Activated naive CD4-positive, alpha-beta T cell treated with anti-CD3 and anti-CD28 coated beads for 36 hours (primary cell): ENCODE data around the gene TPM3. TPM values are rescaled to one million over a fixed set of nuclear protein-coding genes. Genes with fewer than 3 reads are reported as not detected.
A peak's percentile ranks its signal among the peaks of the same experiment; 100 is the strongest.
"Not testable (repeated sequence)": the region's sequence is repeated elsewhere in the genome, so short reads cannot be mapped to it uniquely, and the experiment has no call there.

Experiments
- CTCF ChIA-PET: fragments of 350-600 bp; sonication (Branson Sonifier 250); formaldehyde crosslinking; loops from one replicate; lab custom pipeline; 2021; ENCODE audit warnings: antibody characterized with exemption; lab: Charles Lee
- DNase-seq: peaks from one replicate; pipeline ENCODE4 v3.0.0-alpha.2; 2020
- H3K27ac Mint-ChIP-seq: one replicate; pipeline ENCODE4 v1.8.0; 2021; ENCODE audit warnings: mild to moderate bottlenecking, mixed read lengths
- H3K27me3 Mint-ChIP-seq: one replicate; pipeline ENCODE4 v1.8.0; 2021; ENCODE audit warnings: low read depth, mixed read lengths
- H3K36me3 Mint-ChIP-seq: one replicate; pipeline ENCODE4 v1.8.0; 2021; ENCODE audit warnings: low read depth, mixed read lengths
- H3K4me1 Mint-ChIP-seq: one replicate; pipeline ENCODE4 v1.8.0; 2021; ENCODE audit warnings: low read depth, mixed read lengths
- H3K4me3 Mint-ChIP-seq: one replicate; pipeline ENCODE4 v1.8.0; 2021; ENCODE audit warnings: mild to moderate bottlenecking, moderate library complexity, mixed read lengths
- H3K9me3 Mint-ChIP-seq: one replicate; pipeline ENCODE4 v1.8.0; 2021; ENCODE audit warnings: mixed read lengths
- intact Hi-C: fragments of 100-400 bp; cut with micrococcal nuclease; formaldehyde crosslinking; loops from one replicate; pipeline ENCODE4 v1.15.1; 2023
- total RNA-seq, 2 experiments: library from RNA; stranded (reverse); gene quantifications; one replicate each; pipeline ENCODE4 v1.2.3, GENCODE V29; 2021

Gene TPM3
- total RNA-seq, 2 experiments from 2014 or later = 587 to 611 TPM

GRCh38 chr1:154221278-154222001 is 29.5 kb upstream of the TPM3 start:
- intact Hi-C loops = loop anchor here (1.0 to 2.0 kb wide), 3 partner anchors 259 to 550 kb away; partner anchors contain the start of gene SLC39A1
- peaks cover 60% of the 10 kb centered on the region for H3K36me3 Mint-ChIP-seq
- CTCF ChIA-PET = no interaction called here
- peaks cover 74% of the 10 kb centered on the region for H3K4me1 Mint-ChIP-seq
- H3K4me3 Mint-ChIP-seq = peak overlapping the region; percentile 96
- peaks cover 6% of the 10 kb centered on the region for H3K9me3 Mint-ChIP-seq
- H3K27me3 Mint-ChIP-seq = no peaks in the 10 kb centered on the region
- peak; percentile 73 for DNase-seq
- H3K27ac Mint-ChIP-seq = peak overlapping the region; percentile 97

DNA sequence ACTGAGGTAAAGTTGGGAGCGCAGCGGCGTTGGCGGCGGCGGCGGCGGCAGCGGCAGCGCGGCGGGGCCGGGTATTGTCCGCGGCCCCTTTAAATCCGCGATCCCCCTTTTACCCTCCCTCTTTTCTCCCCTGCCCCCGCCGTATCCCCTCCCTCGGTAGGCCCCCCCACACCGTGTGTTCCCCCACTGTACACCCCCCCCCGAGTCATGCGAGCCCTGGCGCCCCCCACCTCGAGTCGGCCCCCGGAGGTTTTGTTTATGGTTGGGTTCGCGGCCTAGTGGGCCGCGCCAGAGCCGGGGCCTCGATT is 29.0 kb upstream of the TPM3 start:
- Mint-ChIP-seq H3K4me1 (peaks cover 74% of the 10 kb centered on the region), H3K27ac (peak overlapping the region; percentile 98), H3K4me3 (peak overlapping the region; percentile 96), H3K36me3 (peaks cover 58% of the 10 kb centered on the region), H3K27me3 (no peaks in the 10 kb centered on the region), H3K9me3 (peaks cover 6% of the 10 kb centered on the region)
- intact Hi-C loops = loop anchor here (1.0 to 2.0 kb wide), 11 partner anchors 39 to 550 kb away; partner anchors contain the start of genes HAX1, RPS27 and SLC39A1
- no peak for DNase-seq
- CTCF ChIA-PET = interaction anchor here (0.6 to 1.0 kb wide), 3 partner anchors 11 to 338 kb away, joined by 3 read pairs; no protein-coding TSS in a partner anchor

DNA sequence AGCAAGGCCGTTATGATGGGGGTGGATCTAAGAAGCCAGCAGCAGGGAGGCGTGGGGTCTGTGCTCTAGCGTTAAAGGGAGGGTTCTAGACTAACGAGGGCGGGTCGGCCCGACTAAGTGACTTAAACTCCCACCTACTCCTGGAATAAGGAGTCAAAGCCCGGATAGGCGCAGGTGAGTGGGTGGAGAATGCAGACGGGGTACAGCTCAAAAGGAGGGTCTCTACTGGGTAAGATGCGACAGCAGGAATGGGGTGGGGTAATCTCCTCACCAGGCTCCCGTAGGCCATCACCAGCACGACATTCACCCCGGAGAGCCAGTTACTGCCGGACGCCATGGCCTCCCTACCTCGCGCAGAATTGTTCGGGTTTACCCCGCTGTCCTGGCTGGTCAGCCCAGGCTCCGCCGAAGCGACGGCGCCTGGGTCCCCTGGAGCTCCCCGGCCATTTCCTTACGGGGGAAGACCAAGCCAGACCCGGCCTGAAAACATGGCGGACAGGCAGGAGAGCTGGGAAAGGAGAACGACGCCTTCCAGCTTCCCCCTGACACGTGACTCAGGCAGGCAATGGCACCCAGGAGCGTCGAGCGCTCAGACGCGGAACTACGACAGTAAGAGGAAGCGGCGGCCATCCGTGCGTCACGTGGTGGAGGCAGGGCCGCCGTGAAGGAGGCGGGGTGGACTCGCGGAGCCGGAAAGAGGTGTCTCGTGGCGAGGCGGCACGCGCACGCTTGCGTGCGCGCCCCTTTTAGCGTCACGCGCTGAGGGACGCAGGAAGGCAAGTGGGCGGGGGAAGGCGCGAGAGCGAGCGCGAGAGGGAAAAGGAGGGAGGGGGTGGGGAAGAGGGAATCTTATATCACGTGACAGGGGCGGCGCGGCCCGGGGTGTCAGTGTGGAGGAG is 28.4 kb upstream of the TPM3 start, which contains the start of gene UBAP2L:
Gene UBAP2L (plus strand): TSS at position 885 of the 899 bp plus-strand sequence. CDS start 4,169 bp downstream, outside the sequence.
- CTCF ChIA-PET = interaction anchor here (0.6 to 1.0 kb wide), 6 partner anchors 10 to 515 kb away, joined by 3 to 4 read pairs (median 3); no protein-coding TSS in a partner anchor
- H3K27me3 Mint-ChIP-seq = no peaks in the 10 kb centered on the region
- intact Hi-C loops = loop anchor here (1.0 to 2.0 kb wide), 10 partner anchors 38 to 438 kb away; partner anchors contain the start of genes HAX1, RPS27 and SLC39A1
- H3K4me1 Mint-ChIP-seq = peaks cover 72% of the 10 kb centered on the region
- H3K27ac Mint-ChIP-seq = peak within 1 kb of the TSS; percentile 98
- peak; percentile 99 for DNase-seq
- peaks cover 55% of the 10 kb centered on the region for H3K36me3 Mint-ChIP-seq
- H3K4me3 Mint-ChIP-seq = peak within 1 kb of the TSS; percentile 96
- peaks cover 6% of the 10 kb centered on the region for H3K9me3 Mint-ChIP-seq

DNA sequence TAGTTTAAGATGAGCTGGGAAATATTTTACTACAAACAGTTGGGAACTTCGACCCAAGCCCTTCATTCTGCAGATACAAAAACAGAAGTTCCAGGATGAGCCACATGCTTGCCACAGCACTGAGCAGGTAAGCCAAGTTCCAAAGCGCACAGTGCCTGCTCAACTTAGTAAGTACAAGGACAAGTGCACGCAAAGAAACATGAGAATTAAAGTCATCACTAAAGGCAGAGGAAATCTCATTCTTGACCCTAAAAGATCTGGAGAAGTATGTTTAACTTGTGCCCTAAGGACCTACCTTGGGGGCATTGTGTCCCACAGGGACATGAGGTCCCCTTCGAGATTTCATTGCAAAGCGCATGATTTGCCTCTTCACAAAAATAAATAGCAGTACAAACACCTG is 27.6 kb upstream of the TPM3 start:
- H3K36me3 Mint-ChIP-seq = peaks cover 55% of the 10 kb centered on the region
- H3K9me3 Mint-ChIP-seq = peaks cover 6% of the 10 kb centered on the region
- peaks cover 67% of the 10 kb centered on the region for H3K4me1 Mint-ChIP-seq
- H3K27ac Mint-ChIP-seq = peak overlapping the region; percentile 98
- H3K27me3 Mint-ChIP-seq = no peaks in the 10 kb centered on the region
- peak overlapping the region; percentile 96 for H3K4me3 Mint-ChIP-seq
- no peak for DNase-seq
- intact Hi-C loops = no loop called here
- CTCF ChIA-PET = interaction anchor here (0.8 to 0.9 kb wide), 3 partner anchors 20 to 327 kb away, joined by 3 to 4 read pairs (median 3); no protein-coding TSS in a partner anchor

DNA sequence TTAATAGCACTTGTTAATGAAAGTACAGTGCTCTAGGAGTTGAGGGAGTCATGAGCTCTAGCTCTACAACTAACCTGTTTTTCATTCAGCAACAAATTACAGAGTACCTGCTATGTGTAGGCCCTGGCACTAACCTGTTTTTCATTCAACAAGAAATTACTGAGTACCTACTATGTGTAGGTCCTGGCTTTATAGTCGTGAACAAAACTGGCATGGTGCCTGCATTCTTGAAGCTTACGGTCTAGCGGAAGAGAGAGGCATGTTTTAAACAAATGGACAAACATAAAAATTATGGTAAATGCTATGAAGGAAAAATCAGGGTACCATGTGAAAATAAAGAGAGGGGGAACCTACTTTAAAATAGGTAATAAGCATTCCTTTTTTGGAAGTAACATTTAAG is 26.6 kb upstream of the TPM3 start:
- no peaks in the 10 kb centered on the region for H3K27me3 Mint-ChIP-seq
- peaks cover 66% of the 10 kb centered on the region for H3K4me1 Mint-ChIP-seq
- H3K4me3 Mint-ChIP-seq = peak overlapping the region; percentile 96
- CTCF ChIA-PET = interaction anchor here (0.6 to 1.0 kb wide), 3 partner anchors 9 to 328 kb away, joined by 3 to 4 read pairs (median 3); no protein-coding TSS in a partner anchor
- peak overlapping the region; percentile 98 for H3K27ac Mint-ChIP-seq
- DNase-seq = no peak
- intact Hi-C loops = no loop called here
- H3K36me3 Mint-ChIP-seq = peaks cover 62% of the 10 kb centered on the region
- peaks cover 6% of the 10 kb centered on the region for H3K9me3 Mint-ChIP-seq

DNA sequence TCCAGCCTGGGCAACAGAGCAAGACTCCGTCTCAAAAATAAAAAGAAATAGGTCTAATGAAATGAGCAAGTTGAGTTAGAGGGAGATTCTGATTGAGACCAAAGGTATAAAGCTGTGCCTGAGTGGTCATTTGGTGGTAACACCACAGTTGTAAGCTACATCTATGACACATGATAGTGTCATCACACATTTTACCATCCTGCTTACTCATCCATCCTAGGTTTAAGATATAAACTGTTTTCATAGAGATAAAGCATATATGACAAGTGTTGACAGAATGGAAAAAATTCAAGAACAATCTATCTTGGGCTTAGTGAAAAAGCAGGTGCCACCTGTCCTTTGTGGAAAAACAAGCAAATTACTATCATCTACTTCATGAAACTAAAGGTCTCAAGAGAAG is 21.4 kb upstream of the TPM3 start:
- peak overlapping the region; percentile 88 for H3K27ac Mint-ChIP-seq
- H3K9me3 Mint-ChIP-seq = no peaks in the 10 kb centered on the region
- H3K36me3 Mint-ChIP-seq = peaks cover 50% of the 10 kb centered on the region
- CTCF ChIA-PET = interaction anchor here (1.2 kb wide), 1 partner anchor 121 kb away, joined by 3 read pairs; no protein-coding TSS in a partner anchor
- DNase-seq = no peak
- H3K4me1 Mint-ChIP-seq = peaks cover 63% of the 10 kb centered on the region
- H3K4me3 Mint-ChIP-seq = no peak overlapping the region
- no peaks in the 10 kb centered on the region for H3K27me3 Mint-ChIP-seq
- intact Hi-C loops = no loop called here

- Mint-ChIP-seq H3K27ac (peak overlapping the region; percentile 44), H3K27me3 (no peaks in the 10 kb centered on the region), H3K4me1 (peaks cover 57% of the 10 kb centered on the region), H3K36me3 (peaks cover 44% of the 10 kb centered on the region), H3K4me3 (no peak overlapping the region), H3K9me3 (no peaks in the 10 kb centered on the region)
- no peak for DNase-seq
- CTCF ChIA-PET = no interaction called here
- intact Hi-C loops = no loop called here
These were observed 20.2 kb upstream of the TPM3 start for GRCh38 chr1:154212083-154212482.

- no peaks in the 10 kb centered on the region for H3K9me3 Mint-ChIP-seq
- intact Hi-C loops = no loop called here
- H3K4me1 Mint-ChIP-seq = peaks cover 50% of the 10 kb centered on the region
- H3K36me3 Mint-ChIP-seq = peaks cover 47% of the 10 kb centered on the region
- CTCF ChIA-PET = interaction anchor here (0.6 to 1.4 kb wide), 5 partner anchors 9 to 62 kb away, joined by 3 read pairs; no protein-coding TSS in a partner anchor
- H3K27me3 Mint-ChIP-seq = no peaks in the 10 kb centered on the region
- DNase-seq = no peak
- H3K4me3 Mint-ChIP-seq = no peak overlapping the region
- H3K27ac Mint-ChIP-seq = peak overlapping the region; percentile 47
These were observed 16.9 kb upstream of the TPM3 start for GRCh38 chr1:154208677-154209388.

GRCh38 chr1:154207262-154207661 is 15.4 kb upstream of the TPM3 start:
- CTCF ChIA-PET = interaction anchor here (0.5 to 1.7 kb wide), 4 partner anchors 9 to 128 kb away, joined by 3 to 6 read pairs (median 3); no protein-coding TSS in a partner anchor
- H3K27me3 Mint-ChIP-seq = no peaks in the 10 kb centered on the region
- intact Hi-C loops = no loop called here
- no peak overlapping the region for H3K4me3 Mint-ChIP-seq
- peaks cover 42% of the 10 kb centered on the region for H3K4me1 Mint-ChIP-seq
- no peaks in the 10 kb centered on the region for H3K9me3 Mint-ChIP-seq
- H3K36me3 Mint-ChIP-seq = peaks cover 36% of the 10 kb centered on the region
- no peak for DNase-seq
- peak overlapping the region; percentile 0 for H3K27ac Mint-ChIP-seq

- peaks cover 31% of the 10 kb centered on the region for H3K36me3 Mint-ChIP-seq
These were observed 14.3 kb upstream of the TPM3 start, which contains the start of gene CFAP141 for GRCh38 chr1:154206196-154206595. Gene CFAP141, minus strand, starts transcription at chr1:154206333. Its CDS starts 26 bp downstream, at chr1:154206307.

GRCh38 chr1:154205778-154206177 is 13.9 kb upstream of the TPM3 start:
- DNase-seq = peak; percentile 27
- intact Hi-C loops, H3K4me3 Mint-ChIP-seq: not testable (repeated sequence)

More at GRCh38 chr1:154206196-154206595, 14.3 kb upstream of the TPM3 start, which contains the start of gene CFAP141:
- no peak for DNase-seq
- Mint-ChIP-seq H3K27me3 (no peaks in the 10 kb centered on the region), H3K27ac (peak within 1 kb of the TSS; percentile 75), H3K9me3 (no peaks in the 10 kb centered on the region), H3K4me3 (no peak within 1 kb of the TSS), H3K4me1 (peaks cover 41% of the 10 kb centered on the region)
- intact Hi-C loops = no loop called here
- CTCF ChIA-PET = interaction anchor here (0.8 kb wide), 1 partner anchor 607 kb away, joined by 3 read pairs; no protein-coding TSS in a partner anchor

More at GRCh38 chr1:154205778-154206177, 13.9 kb upstream of the TPM3 start:
- H3K9me3 Mint-ChIP-seq, H3K27me3 Mint-ChIP-seq, CTCF ChIA-PET: not testable (repeated sequence)
- H3K36me3 Mint-ChIP-seq = peaks cover 29% of the 10 kb centered on the region
- H3K4me1 Mint-ChIP-seq = peaks cover 41% of the 10 kb centered on the region
- peak overlapping the region; percentile 75 for H3K27ac Mint-ChIP-seq
